Sigmoid colon (tissue), 7 donors: ENCODE data around the gene CFAP410. TPM values are rescaled to one million over a fixed set of nuclear protein-coding genes. Genes with fewer than 3 reads are reported as not detected.

Experiments
- DNase-seq: peaks from one replicate; pipeline ENCODE4 v3.0.0-alpha.2; 2019
- H3K27ac ChIP-seq, 4 donors: fragments of 200-600 bp; sonication (generic); one replicate each; pipeline ENCODE4 v1.5.1; 2016 to 2019; ENCODE audit warnings: mild to moderate bottlenecking in 1 of 4
- H3K27me3 ChIP-seq, 3 donors: fragments of 200-600 bp; sonication (generic); one replicate each; pipeline ENCODE4 v1.5.1; 2019; ENCODE audit warnings: mild to moderate bottlenecking in 1 of 3
- H3K36me3 ChIP-seq, 4 donors: fragments of 200-600 bp; sonication (generic); one replicate each; pipeline ENCODE4 v1.5.1; 2016 to 2019
- H3K4me1 ChIP-seq, 4 donors: fragments of 200-600 bp; sonication (generic); one replicate each; pipeline ENCODE4 v1.5.1; 2017 to 2019
- H3K4me3 ChIP-seq, 4 donors: fragments of 200-600 bp; sonication (generic); one replicate each; pipeline ENCODE4 v1.5.1; 2017 to 2019; ENCODE audit warnings: mild to moderate bottlenecking in 2 of 4, moderate library complexity in 1 of 4
- H3K9me3 ChIP-seq, 4 donors: fragments of 200-600 bp in 3 of 4; sonication (generic) in 3 of 4; one replicate each; pipeline versions ENCODE4 v1.5.1 to v1.6.1; 2013 to 2019
- EP300 ChIP-seq, 4 donors: sonication (generic); formaldehyde crosslinking; IDR thresholded peaks; one replicate each; pipeline ENCODE4 v1.6.1; 2017; ENCODE audit warnings: antibody characterized with exemption in 4 of 4
- POLR2A ChIP-seq, 2 donors: fragments of 450-650 bp; IDR thresholded peaks; one replicate each; pipeline ENCODE4 v1.6.1; 2016; ENCODE audit warnings: antibody characterized with exemption in 2 of 2, mild to moderate bottlenecking in 2 of 2, moderate library complexity in 2 of 2
- POLR2AphosphoS5 ChIP-seq, 4 donors: sonication (generic); formaldehyde crosslinking; IDR thresholded peaks; one replicate each; pipeline ENCODE4 v1.6.1; 2017; ENCODE audit warnings: antibody characterized with exemption in 4 of 4
- WGBS, 2 donors: extraction: QIAGEN DNeasy Blood & Tissue Kit; methylation state at CpG; one replicate each; pipeline ENCODE4 v1.1.7; 2013; 5-methylcytosine and 5-hydroxymethylcytosine counted together
- intact Hi-C: fragments of 100-400 bp; cut with DNase I; formaldehyde crosslinking; loops from one replicate; pipeline ENCODE4 v1.15.1; 2023
- polyA plus RNA-seq, 3 donors: library from polyadenylated mRNA; stranded (reverse); fragments of 200-250 nt; gene quantifications; one replicate each; pipeline ENCODE4 v1.2.3, GENCODE V29; 2013
- total RNA-seq, 4 donors: library from RNA; depleted of rRNA; stranded (reverse); fragments of >200 nt; gene quantifications; one replicate each; pipeline ENCODE4 v1.1.0, GENCODE V29; 2016
- TF ChIP-seq, protein P1 (sequence below), 4 experiments: fragments of 450-650 bp in 3 of 4; fragments of 200-600 bp in 1 of 4; IDR thresholded peaks; one replicate each; pipeline ENCODE4 v1.5.1; 2016 to 2019; ENCODE audit warnings: antibody characterized with exemption in 4 of 4, mild to moderate bottlenecking in 3 of 4, moderate library complexity in 2 of 4
- donor health status: healthy with polysubstance abuse.
- donor health status: Bipolar disorder and iron deficiency.
- donor health status: healthy.

Gene CFAP410
- total and polyA plus RNA-seq, 7 donors: 12.7 to 31.7 (median 28.2) TPM

GRCh38 chr21:44282370-44282769, 56.8 kb downstream of the CFAP410 start:
- Histone ChIP-seq H3K36me3 (no peaks in the 10 kb centered on the region), H3K27me3 (peaks cover 6 to 30% (median 23%) of the 10 kb centered on the region in 3 donors), H3K27ac (no peak overlapping the region), H3K9me3 (no peaks in the 10 kb centered on the region), H3K4me3 (no peak overlapping the region), H3K4me1 (peaks cover 0 to 11% (median 7%) of the 10 kb centered on the region in 4 donors)
- WGBS, 2 donors: 90% methylated on average over 9 of the region's 9 CpGs
- no peak for DNase-seq
- TF ChIP-seq POLR2AphosphoS5 (IDR thresholded peaks at IDR 0.05) (no peak), EP300 (IDR thresholded peaks at IDR 0.05) (no peak), POLR2A (IDR thresholded peaks at IDR 0.05) (no peak)
- TF ChIP-seq, protein P1, sequence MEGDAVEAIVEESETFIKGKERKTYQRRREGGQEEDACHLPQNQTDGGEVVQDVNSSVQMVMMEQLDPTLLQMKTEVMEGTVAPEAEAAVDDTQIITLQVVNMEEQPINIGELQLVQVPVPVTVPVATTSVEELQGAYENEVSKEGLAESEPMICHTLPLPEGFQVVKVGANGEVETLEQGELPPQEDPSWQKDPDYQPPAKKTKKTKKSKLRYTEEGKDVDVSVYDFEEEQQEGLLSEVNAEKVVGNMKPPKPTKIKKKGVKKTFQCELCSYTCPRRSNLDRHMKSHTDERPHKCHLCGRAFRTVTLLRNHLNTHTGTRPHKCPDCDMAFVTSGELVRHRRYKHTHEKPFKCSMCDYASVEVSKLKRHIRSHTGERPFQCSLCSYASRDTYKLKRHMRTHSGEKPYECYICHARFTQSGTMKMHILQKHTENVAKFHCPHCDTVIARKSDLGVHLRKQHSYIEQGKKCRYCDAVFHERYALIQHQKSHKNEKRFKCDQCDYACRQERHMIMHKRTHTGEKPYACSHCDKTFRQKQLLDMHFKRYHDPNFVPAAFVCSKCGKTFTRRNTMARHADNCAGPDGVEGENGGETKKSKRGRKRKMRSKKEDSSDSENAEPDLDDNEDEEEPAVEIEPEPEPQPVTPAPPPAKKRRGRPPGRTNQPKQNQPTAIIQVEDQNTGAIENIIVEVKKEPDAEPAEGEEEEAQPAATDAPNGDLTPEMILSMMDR (IDR thresholded peaks at IDR 0.05): no peak
- intact Hi-C loops: no loop called here

- no peak for DNase-seq
- no peak overlapping the region for H3K27ac ChIP-seq
- WGBS, 2 donors: 91 to 95% methylated on average over 9 of the region's 9 CpGs
- H3K4me1 ChIP-seq: peaks cover 0 to 11% (median 7%) of the 10 kb centered on the region in 4 donors
- H3K27me3 ChIP-seq: peaks cover 5 to 24% (median 17%) of the 10 kb centered on the region in 3 donors
- H3K4me3 ChIP-seq: no peak overlapping the region
- no peaks in the 10 kb centered on the region for H3K9me3 ChIP-seq
- TF ChIP-seq EP300 (IDR thresholded peaks at IDR 0.05): no peak
- TF ChIP-seq POLR2AphosphoS5 (IDR thresholded peaks at IDR 0.05): no peak
- TF ChIP-seq, protein P1 (IDR thresholded peaks at IDR 0.05): no peak
- TF ChIP-seq POLR2A (IDR thresholded peaks at IDR 0.05): no peak
- intact Hi-C loops: no loop called here
- H3K36me3 ChIP-seq: no peaks in the 10 kb centered on the region
These were observed 57.4 kb downstream of the CFAP410 start for GRCh38 chr21:44281801-44282200.

- H3K4me1 ChIP-seq: no peaks in the 10 kb centered on the region
- H3K27ac ChIP-seq: no peak overlapping the region
- no peak overlapping the region for H3K4me3 ChIP-seq
- peaks cover 0 to 2% (median 0%) of the 10 kb centered on the region in 3 donors for H3K27me3 ChIP-seq
- no peaks in the 10 kb centered on the region for H3K9me3 ChIP-seq
- 75 to 82% methylated on average over 19 of the region's 19 CpGs for WGBS, 2 donors
- intact Hi-C loops: no loop called here
- TF ChIP-seq EP300 (IDR thresholded peaks at IDR 0.05): no peak
- TF ChIP-seq POLR2A (IDR thresholded peaks at IDR 0.05): no peak
- H3K36me3 ChIP-seq: no peaks in the 10 kb centered on the region
- DNase-seq: no peak
These were observed 59.6 kb downstream of the CFAP410 start for GRCh38 chr21:44279354-44280260.

Other genes starting within 250 kb of the CFAP410 start
- gene PWP2, start 232.0 kb downstream of the CFAP410 start, total RNA-seq: 1 to 10 TPM; 1.4 to 8.6 (median 6.1) TPM
- gene PWP2, start 232.0 kb downstream of the CFAP410 start, polyA plus RNA-seq: 10 to 100 TPM in 1 of 3 donors, 1 to 10 TPM in 2; 1.4 to 10.8 (median 1.8) TPM
- 10 to 100 TPM in 3 of 4 donors, 1 to 10 TPM in 1; 6.5 to 34.6 (median 10.9) TPM for gene GATD3, start 205.7 kb downstream of the CFAP410 start, total RNA-seq
- gene GATD3, start 205.7 kb downstream of the CFAP410 start, polyA plus RNA-seq: 10 to 100 TPM; 12.5 to 68.2 (median 12.6) TPM
- gene ICOSLG, start 98.4 kb downstream of the CFAP410 start, total RNA-seq: 1 to 10 TPM in 1 of 4 donors, under 1 TPM in 3; 0.27 to 1.1 (median 0.83) TPM
- 1 to 10 TPM in 1 of 3 donors, under 1 TPM in 2; 0.60 to 5.7 (median 0.92) TPM for gene ICOSLG, start 98.4 kb downstream of the CFAP410 start, polyA plus RNA-seq
- not detected for gene DNMT3L, start 77.5 kb downstream of the CFAP410 start, total RNA-seq
- not detected for gene DNMT3L, start 77.5 kb downstream of the CFAP410 start, polyA plus RNA-seq
- gene AIRE, start 53.5 kb downstream of the CFAP410 start, total RNA-seq: not detected
- under 1 TPM in 1 of 3 donors, not detected in 2; 0.61 TPM for gene AIRE, start 53.5 kb downstream of the CFAP410 start, polyA plus RNA-seq
- 10 to 100 TPM; 38.0 to 69.8 (median 50.4) TPM for gene PFKL, start 39.3 kb downstream of the CFAP410 start, total RNA-seq
- gene PFKL, start 39.3 kb downstream of the CFAP410 start, polyA plus RNA-seq: 100 to 1,000 TPM; 138 to 159 (median 157) TPM
- gene TRPM2, start 14.2 kb upstream of the CFAP410 start, total RNA-seq: 1 to 10 TPM; 1.6 to 3.9 (median 3.2) TPM
- 1 to 10 TPM; 2.4 to 4.9 (median 3.5) TPM for gene TRPM2, start 14.2 kb upstream of the CFAP410 start, polyA plus RNA-seq
- 1 to 10 TPM; 3.9 to 7.1 (median 5.4) TPM for gene LRRC3, start 116.1 kb upstream of the CFAP410 start, total RNA-seq
- gene LRRC3, start 116.1 kb upstream of the CFAP410 start, polyA plus RNA-seq: 1 to 10 TPM in 1 of 3 donors, under 1 TPM in 2; under 0.01 to 2.9 (median 0.46) TPM
- not detected for gene KRTAP10-1, start 200.8 kb upstream of the CFAP410 start, total RNA-seq
- gene KRTAP10-1, start 200.8 kb upstream of the CFAP410 start, polyA plus RNA-seq: not detected
- not detected for gene KRTAP10-2, start 212.1 kb upstream of the CFAP410 start, total RNA-seq
- not detected for gene KRTAP10-2, start 212.1 kb upstream of the CFAP410 start, polyA plus RNA-seq
- under 1 TPM in 1 of 4 donors, not detected in 3; 0.66 TPM for gene KRTAP10-3, start 219.4 kb upstream of the CFAP410 start, total RNA-seq
- gene KRTAP10-3, start 219.4 kb upstream of the CFAP410 start, polyA plus RNA-seq: not detected
- not detected for gene KRTAP10-4, start 234.3 kb upstream of the CFAP410 start, total RNA-seq
- gene KRTAP10-4, start 234.3 kb upstream of the CFAP410 start, polyA plus RNA-seq: not detected
- gene KRTAP10-5, start 241.2 kb upstream of the CFAP410 start, total RNA-seq: not detected
- not detected for gene KRTAP10-5, start 241.2 kb upstream of the CFAP410 start, polyA plus RNA-seq